SK-N-SH treated with all-trans-retinoic acid at 6 μM for 48 hours (cell line): ENCODE data around the gene PLEKHJ1.

Experiments
- ARNTL ChIP-seq: fragments of 450-650 bp; formaldehyde crosslinking; IDR thresholded peaks from 2 replicates; pipeline ENCODE4 v1.5.0; 2020; ENCODE audit warnings: low read depth, mild to moderate bottlenecking, moderate library complexity, borderline replicate concordance
- BACH2 ChIP-seq: fragments of 250-450 bp; sonication (Bioruptor Pico); IDR thresholded peaks from 2 replicates; pipeline ENCODE4 v1.9.0; 2021; ENCODE audit warnings: mild to moderate bottlenecking, borderline replicate concordance
- CREB5 ChIP-seq: fragments of 250-450 bp; sonication (Bioruptor Pico); IDR thresholded peaks from 2 replicates; pipeline ENCODE4 v1.5.1; 2020; ENCODE audit warnings: low read depth, mild to moderate bottlenecking, moderate library complexity
- ISL1 ChIP-seq: fragments of 250-450 bp; sonication (Bioruptor Pico); IDR thresholded peaks from 2 replicates; pipeline ENCODE4 v2.1.2; 2022; ENCODE audit warnings: mild to moderate bottlenecking, moderate library complexity
- PATZ1 ChIP-seq: fragments of 250-450 bp; sonication (Bioruptor Pico); IDR thresholded peaks from 2 replicates; pipeline ENCODE4 v1.8.0; 2020; ENCODE audit warnings: mild to moderate bottlenecking, moderate library complexity, borderline replicate concordance
- POU6F1 ChIP-seq: fragments of 250-450 bp; sonication (Bioruptor Pico); IDR thresholded peaks from 2 replicates; pipeline ENCODE4 v1.8.0; 2021; ENCODE audit warnings: low read depth, mild to moderate bottlenecking, moderate library complexity, borderline replicate concordance
- RARB ChIP-seq: fragments of 250-450 bp; sonication (Bioruptor Pico); IDR thresholded peaks from 2 replicates; pipeline ENCODE4 v1.8.0; 2021; ENCODE audit warnings: mild to moderate bottlenecking, moderate library complexity
- SNAI2 ChIP-seq: fragments of 250-450 bp; sonication (Bioruptor Pico); IDR thresholded peaks from 2 replicates; pipeline ENCODE4 v1.5.0; 2020; ENCODE audit warnings: mild to moderate bottlenecking, moderate library complexity
- TSHZ2 ChIP-seq: fragments of 250-450 bp; sonication (Bioruptor Pico); IDR thresholded peaks from 2 replicates; pipeline ENCODE4 v1.5.0; 2020; ENCODE audit warnings: mild to moderate bottlenecking, moderate library complexity
- ZNF565 ChIP-seq: fragments of 450-650 bp; formaldehyde crosslinking; conservative IDR thresholded peaks from 2 replicates; pipeline ENCODE4 v1.5.0; 2020; ENCODE audit warnings: low read depth, mild to moderate bottlenecking, moderate library complexity

- no peak for TF ChIP-seq TSHZ2 (CRISPR knock-in tag)
- no peak for TF ChIP-seq ZNF565
- no peak for TF ChIP-seq SNAI2 (CRISPR knock-in tag)
- TF ChIP-seq POU6F1 = no peak
- TF ChIP-seq RARB (CRISPR knock-in tag) = no peak
- TF ChIP-seq ISL1 (CRISPR knock-in tag) = no peak
- no peak for TF ChIP-seq CREB5
- TF ChIP-seq PATZ1 (CRISPR knock-in tag) = no peak
- no peak for TF ChIP-seq ARNTL (CRISPR knock-in tag)
- TF ChIP-seq BACH2 (CRISPR knock-in tag) = no peak
Measured at GRCh38 chr19:2209408-2209807, 26.7 kb downstream of the PLEKHJ1 start.
